GM21367 (cell line): ENCODE data around the gene RRM1.
"Not testable (repeated sequence)": the region's sequence is repeated elsewhere in the genome, so short reads cannot be mapped to it uniquely, and the experiment has no call there.

Experiments used
- ATAC-seq: cut with Tn5 transposase; IDR thresholded peaks from one replicate; pipeline ENCODE4 v1.9.1; 2021; ENCODE audit not compliant: unreplicated experiment

Gene RRM1

DNA sequence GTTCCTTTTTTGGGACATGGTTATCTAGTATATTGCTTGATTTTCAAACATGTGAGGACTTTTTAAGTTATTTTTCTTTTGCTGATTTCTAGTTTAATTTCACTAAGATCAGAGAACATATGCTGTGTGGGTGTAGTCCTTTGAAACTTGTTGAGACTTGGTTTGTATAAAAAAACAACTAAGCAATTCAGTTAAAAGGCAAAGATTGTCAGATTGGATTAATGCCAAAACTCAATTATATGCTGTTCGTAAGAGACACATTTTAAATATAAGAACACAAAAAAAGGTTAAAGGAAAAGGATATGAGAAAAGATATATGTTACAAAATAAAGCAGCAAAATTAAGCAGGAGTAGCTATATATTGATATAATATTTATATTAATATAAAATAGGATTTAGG lies 17.8 kb upstream of the RRM1 start:
- ATAC-seq: no peak

DNA sequence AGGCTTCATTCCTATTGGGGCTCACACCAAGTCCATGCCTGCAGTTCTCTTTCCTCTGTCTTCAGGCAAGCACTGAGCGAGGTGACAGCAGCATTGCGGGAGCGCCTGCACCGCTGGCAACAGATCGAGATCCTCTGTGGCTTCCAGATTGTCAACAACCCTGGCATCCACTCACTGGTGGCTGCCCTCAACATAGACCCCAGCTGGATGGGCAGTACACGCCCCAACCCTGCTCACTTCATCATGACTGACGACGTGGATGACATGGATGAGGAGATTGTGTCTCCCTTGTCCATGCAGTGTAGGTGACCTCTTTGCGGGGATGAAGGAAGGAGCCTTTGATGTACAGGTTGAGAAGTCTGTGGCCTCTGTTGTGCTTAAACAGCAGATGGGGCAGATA lies 11.4 kb upstream of the RRM1 start:
- no peak for ATAC-seq

DNA sequence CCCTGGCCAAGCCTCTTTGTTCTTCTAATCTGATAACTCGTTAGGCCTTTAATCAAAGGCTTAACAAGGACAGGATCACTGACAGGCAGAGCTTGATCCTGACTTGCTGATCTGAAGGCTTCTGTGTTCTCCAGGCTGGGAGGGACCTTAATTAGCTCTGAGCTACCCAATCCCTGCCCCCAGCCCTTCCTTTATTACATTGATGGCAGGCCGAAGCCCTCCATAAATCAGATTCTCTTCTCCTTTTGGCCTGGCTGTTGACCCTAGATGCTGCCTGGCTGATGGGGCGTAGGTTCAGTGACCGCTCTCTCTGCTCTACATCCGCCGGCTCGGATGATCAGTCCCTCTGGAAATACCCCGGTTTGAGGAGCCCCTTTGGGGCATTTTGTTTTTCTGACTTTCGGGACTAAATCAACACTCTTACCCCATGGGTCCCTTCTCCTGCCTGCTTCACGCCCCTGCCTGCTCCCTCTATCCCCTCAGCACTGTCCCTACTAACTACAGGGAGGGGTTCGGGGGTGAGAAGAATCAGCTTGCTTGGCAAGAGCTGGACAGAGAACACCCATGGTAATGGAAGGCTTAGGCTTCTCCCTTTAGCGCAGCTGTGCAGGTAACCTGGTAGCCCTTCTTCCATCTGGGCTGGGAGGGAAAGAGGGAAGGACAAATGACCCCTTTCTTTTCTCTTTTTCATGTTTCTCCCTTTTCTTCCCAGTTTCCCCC lies 10.0 kb upstream of the RRM1 start:
- ATAC-seq: no peak

DNA sequence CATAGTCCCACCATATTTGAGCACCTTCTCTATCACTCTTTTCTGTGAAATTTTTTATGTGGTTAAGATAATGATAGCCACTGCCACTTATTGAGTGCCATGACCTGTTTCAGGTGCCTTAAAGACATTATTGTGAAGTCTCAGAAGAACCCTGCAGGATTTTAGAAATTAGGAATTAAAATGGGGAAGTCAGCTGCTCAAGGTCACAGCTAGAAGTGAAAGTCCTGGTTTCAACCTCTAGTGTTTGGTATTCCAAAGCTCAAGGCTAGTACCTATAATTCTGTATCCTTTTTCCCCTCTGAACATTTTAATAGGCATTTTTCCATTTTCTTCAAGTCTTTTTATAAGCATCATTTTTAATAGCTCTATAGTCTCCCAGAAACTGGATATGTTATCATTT lies 9.0 kb upstream of the RRM1 start:
- no peak for ATAC-seq

DNA sequence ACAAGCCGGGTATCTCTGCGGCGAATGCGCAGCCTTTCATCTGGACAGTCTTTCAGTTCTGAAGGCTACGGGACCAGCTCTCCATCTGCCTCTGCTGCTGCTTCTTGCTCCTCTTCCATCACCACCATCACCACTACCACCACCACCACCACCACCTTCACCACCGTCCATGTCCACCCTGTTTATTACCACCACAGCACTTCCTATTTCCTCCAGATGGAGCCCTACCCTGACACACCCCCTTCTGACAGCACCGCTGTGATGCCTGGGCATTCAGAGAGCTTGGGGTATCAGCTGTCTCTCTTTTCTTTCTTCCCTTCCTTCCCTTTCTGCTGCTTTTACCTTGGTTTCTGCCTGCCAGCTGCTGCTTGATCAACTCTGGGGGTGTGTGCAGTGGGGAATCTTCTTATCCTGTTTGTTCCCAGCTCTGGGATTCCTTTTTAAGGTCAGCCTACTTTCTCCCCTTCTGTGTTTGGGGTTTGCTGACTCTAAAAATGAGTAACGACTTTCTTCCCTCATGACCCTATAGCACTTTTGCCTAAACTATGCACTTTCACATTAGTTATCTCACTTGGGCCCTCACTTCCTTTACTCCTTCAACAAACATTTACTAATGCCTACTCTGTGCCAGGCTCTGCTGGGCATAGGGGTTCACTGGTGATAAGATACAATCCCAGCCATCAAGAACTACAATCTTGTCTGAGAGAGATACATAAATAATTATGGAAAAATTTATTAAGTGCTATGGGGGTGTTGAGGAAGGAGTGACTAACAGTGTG lies 7.8 kb upstream of the RRM1 start:
- ATAC-seq: no peak

DNA sequence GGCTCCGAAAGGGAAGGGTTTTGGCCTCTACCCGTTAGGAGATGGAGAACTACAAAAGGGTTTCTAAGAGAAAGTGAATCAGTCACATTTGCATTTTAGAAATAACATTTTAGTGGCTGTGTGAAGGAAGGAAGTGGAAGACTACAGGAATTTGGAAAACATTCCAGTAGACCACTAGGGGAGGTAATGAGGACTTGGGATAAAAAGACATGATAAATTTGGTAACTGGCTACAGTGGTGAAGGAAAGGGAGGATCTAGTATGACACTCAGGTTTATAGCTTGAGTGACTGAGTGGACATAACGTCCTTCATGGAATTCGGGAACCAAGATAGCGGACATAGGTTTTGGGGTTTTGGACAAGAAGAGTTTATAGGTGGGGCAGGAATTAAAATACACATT lies 7.0 kb upstream of the RRM1 start:
- ATAC-seq: no peak

DNA sequence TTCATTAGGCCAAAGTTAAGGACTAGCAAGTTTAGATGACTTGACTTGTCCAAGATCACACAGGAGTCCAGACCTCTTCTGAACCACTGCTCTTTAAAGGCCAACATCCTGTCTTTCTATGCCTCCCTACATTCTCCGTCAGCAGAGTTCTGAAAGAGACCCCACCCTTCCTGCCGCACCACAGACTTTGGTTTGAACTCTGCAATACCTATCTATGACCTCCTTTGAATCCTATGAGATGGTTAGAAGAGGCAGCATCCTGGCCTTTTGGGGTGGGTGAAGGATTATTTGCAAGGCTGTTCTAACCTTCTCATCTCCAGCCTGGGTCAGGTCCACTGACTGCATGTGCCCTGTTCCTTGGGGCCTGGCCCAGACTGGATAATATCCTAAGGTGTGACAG lies 4.3 kb upstream of the RRM1 start:
- ATAC-seq: no peak

DNA sequence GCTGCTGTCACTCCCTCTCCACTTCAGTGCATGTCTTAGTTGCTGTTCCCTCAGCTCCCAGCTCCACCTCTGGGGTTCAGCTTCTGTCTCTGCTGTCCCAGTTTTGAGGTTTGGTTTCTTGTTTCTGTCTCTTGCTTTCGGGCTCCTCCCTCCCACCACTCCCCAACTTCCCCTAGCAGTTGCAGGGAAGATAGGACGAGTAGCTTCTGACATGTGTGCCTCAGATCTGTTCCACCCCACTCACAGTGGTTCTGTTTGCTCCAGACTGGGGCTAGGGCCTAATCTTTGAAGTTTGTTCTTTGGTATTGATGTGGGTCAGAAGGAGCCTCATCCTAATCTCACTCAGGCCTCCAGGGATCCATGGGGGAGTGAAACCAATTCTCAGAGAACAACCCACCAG lies 2.6 kb upstream of the RRM1 start:
- no peak for ATAC-seq

DNA sequence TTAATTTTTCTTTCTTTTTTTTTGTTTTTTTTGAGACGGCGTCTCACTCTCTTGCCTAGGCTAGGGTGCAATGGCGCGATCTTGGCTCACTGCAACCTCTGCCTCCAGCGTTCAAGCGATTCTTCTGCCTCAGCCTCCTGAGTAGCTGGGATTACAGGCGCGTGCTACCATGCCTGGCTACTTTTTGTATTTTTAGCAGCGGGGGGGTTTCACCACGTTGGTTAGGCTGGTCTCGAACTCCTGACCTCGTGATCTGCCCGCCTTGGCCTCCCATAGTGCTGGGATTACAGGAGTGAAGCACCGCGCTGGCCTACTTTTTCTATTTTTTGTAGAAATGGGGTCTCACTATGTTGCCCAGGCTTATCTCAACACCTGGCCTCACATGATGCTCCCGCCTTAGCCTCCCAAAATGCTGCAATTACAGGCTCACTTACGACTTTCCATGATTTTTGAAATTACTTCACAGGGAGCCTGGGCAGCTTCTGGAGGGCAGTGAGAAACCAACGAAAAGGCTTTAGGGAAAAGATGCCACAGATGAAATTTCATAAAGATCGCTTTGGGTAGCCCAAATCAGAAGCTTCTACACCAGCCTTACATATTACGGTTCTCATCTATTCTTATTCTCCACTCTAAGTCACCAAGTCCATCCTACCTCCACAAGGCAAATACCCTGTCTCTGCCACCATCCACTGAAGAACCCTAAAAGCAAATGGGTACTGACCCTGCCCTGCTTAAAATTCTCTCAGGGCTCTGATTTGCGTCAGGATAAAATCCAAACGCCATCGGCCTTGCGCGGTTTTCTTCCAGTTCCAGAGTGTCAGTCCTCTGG lies 866 bp upstream of the RRM1 start:
- ATAC-seq: no peak

DNA sequence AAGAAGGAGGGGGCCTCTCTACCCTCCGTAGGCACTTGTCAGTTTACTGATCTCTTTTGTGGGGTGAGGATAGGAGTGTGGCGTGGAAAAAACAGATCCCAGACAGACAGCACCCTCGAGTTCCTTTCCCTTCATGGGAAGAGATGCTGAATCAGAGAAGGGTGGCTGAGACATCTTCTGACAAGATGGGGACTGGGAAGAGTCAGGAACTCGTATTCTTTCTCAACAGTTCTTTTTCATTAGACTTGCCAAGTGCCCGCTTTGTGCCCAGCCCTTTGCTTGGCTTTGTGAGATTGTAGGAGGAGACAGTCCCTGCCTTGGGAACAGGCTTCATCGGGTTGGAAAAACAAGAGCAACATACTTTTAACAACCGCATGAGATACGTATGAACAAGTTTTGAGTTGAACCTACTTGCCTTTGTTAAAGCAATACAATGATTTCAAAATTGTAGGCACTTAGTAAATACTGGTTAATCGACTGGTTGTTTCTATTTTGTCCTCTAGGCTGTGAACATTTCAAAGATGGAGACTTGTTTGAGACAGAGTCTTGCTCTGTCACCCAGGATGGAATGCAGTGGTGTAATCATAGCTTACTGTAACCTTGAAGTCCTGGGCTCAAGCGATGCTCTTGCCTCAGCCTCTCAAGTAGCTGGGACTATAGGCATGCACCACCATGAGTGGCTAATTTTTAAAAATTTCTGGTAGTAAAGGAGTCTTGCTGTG lies 1.1 kb downstream of the RRM1 start:
- ATAC-seq: no peak

DNA sequence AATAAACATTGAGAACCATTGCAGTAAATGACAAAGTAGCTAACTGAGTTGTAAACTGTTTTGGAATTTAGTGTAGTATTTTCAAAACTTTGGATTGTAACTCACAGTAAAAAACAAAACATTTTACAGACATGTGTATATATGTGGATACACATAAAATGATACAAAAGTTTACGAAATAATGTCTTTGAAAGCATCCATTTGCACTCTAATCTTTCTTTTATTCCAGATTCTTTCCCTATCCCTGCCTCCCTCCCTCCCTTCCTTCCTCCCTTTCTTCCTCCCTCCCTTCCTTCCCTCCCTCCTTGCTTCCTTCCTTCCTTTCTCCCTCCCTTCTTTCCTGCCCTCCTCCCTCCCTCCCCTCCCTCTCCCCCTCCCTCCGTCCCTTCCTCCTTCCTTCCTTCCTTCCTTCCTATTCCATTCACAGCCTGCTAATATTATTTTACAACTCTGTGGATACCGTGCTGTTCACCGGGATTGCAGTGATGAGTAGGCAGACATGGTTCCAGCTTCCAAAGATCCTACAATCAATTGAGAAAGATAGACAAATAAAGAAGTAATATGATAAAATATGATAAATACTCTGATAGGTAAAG lies 3.5 kb downstream of the RRM1 start:
- no peak for ATAC-seq

DNA sequence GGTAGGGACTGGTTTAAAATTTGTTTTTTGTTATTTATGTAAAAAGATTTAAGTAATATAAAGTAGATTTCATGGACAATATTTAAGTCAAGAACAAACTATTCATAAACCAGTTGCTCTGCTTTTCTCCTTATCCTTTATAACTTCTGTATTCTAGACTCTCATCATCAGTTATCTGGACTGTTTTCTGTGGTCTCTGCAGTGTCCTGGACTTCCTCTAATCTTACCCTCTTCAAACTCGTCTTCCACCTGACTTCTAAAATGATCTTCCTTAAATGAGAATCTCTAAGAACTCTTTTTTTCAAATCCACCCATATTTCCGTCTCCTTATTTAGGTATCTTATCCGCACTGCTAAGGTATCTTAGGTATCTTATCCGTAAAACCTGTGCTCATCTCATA lies 8.1 kb downstream of the RRM1 start:
- ATAC-seq: no peak

DNA sequence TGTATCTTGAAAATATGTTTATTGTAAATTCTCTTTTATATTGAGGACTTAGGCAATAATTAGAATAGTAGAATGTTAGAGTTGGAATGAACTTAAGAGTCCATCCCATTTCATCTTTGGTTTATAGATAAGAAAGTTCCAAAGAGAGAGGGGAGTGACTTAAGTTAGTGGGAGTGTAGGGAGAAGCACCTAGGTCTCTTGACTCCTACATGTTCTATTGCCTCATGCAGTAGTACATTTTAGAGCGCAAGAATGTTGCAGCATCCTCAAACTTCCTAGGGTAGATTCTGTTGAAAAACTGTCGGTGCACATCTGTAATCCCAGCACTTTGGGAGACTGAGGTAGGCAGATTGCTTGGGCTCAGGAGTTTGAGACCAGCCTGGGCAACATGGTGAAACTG lies 8.7 kb downstream of the RRM1 start:
- ATAC-seq: no peak

DNA sequence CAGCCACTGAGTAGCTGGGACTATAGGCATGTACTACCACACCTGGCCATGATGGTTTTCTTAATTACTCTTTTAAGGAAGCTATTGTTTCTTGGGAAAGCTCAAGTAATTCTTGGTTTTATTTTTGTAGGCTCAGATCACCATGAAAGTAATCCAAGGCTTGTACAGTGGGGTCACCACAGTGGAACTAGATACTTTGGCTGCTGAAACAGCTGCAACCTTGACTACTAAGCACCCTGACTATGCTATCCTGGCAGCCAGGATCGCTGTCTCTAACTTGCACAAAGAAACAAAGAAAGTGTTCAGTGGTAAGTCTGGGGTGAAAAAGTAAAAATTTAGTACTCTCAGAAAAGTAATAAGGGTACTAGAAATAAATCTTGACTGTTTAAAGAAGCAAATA lies 11.3 kb downstream of the RRM1 start:
- ATAC-seq: no peak

DNA sequence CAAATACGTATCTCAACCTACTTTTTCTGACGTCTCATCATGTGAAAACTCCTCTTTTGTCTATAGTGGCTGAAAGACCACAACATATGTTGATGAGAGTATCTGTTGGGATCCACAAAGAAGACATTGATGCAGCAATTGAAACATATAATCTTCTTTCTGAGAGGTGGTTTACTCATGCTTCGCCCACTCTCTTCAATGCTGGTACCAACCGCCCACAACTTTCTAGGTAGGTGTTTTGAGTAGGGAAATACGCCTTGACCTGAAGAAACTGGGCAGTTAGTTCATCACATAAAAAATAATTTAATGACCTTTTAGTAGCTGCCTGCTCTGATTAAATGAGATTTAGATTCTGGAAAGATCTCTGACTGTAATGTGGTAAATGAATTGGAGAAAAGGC lies 17.2 kb downstream of the RRM1 start:
- no peak for ATAC-seq

DNA sequence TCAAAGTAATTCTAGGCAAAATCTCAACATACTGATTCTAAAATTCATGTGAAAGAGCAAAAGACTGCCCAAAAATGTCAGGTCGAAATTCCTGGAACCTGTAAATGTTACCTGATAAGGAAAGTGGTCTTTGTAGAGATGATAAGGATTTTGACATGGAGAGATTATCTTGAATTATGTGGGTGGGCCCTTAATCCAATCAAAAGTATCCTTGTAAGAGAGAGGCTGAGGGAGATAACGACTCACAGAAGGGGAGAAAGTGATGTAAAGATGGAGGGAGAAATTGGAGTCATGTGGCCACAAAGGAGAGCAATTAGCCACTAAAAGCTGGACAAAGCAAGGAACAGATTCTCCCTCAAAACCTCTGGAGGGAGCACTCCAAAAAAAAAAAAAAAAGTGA lies 20.5 kb downstream of the RRM1 start:
- no peak for ATAC-seq

DNA sequence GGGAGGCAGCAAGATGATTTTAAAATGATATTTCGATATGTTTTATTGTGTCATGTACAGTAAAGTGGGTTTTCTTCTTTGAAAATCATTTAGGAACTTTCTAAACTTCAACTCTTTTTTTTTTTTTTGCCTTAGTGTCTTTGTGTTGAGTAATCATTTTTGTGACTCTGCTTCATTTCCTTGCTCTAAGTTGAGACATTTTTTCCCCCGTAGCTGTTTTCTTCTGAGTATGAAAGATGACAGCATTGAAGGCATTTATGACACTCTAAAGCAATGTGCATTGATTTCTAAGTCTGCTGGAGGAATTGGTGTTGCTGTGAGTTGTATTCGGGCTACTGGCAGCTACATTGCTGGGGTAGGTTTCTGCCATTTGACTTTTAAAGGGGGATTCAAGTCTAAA lies 23.5 kb downstream of the RRM1 start:
- ATAC-seq: no peak

DNA sequence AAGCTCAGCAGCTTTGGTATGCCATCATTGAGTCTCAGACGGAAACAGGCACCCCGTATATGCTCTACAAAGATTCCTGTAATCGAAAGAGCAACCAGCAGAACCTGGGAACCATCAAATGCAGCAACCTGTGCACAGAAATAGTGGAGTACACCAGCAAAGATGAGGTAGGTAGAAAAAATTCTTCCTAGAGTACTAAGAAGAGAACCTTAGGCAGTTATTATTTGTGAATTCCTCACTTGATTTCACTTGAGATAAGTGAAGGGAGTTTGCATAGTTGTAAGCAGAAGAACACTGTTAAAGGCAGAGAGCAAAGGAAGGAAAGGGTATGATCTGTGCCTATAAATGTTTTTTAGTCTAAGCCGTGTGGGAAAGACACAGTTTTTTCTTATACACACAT lies 28.6 kb downstream of the RRM1 start:
- no peak for ATAC-seq

DNA sequence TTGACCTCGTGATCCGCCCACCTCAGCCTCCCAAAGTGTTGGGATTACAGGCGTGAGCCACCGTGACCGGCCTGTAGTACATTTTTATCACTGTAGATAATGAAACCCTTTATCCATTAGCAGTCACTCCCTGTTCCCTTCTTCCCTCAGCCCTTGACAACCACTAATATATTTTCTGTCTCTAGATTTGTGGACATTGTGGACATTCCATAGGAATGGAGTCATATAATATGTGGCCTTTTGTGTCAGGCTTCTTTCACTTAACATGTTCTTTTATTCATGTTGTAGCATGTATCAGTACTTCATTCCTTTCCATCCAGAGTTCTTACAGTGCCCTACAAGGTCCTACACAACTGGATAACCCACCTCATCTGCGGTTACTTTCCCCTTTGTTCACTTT lies 30.5 kb downstream of the RRM1 start:
- no peak for ATAC-seq

DNA sequence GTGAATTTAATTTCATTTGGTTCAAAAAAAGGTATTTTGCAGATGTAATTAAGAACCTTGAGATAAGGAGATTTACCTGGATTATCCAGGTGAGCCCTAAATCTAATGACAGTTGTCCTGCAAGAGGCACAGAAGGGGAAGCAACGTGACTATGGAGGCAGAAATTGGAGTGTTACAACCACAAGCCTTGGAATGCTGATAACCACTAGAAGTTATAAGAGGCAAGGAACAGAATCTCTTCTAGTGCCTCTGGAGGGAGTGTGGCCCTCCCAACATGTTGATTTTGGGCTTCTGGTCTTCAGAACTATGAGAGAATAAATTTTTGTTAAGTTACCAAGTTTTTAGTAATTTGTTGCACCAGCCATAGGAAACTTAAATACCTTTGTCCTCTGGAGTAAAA lies 32.8 kb downstream of the RRM1 start:
- no peak for ATAC-seq

DNA sequence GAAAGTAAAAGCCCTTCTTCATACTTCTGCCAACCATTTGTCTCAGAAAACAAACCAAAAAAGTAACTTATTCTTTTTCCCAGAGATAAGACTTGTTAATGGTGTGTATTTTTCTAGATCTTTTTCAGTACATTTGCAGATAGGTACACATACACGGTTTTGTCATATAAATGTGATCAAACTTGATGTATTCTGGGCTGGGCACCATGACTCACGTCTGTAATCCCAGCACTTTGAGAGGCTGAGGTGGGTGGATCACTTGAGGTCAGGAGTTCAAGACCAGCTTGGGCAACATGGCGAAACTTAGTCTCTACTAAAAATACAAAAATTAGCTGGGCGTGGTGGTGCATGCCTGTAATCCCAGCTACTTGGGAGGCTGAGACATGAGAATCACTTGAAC lies 35.6 kb downstream of the RRM1 start:
- ATAC-seq: not testable (repeated sequence)
